Measurements from ENCODE around the gene LRBA.

The LRBA gene

DNA sequence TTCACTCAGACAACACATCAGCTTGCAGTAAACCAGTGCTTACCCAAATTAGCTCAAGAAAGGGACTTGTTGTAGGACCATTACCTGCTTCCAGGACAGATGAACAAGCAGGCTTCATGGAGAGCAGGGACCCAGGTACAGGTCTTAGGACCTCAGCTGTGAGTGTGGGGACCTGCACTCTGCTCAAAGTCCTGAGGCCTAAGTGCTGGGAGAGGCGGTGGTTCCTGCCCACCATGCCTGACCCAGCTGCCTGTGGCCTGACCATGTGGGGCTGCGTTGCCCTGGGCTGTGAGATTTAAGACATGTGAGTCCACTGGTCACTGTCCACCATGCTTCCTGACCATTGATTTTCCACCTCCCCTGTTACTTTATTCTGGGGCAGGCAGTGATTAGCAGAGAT is 796.6 kb downstream of the LRBA start:
- no peak for DNase-seq

DNA sequence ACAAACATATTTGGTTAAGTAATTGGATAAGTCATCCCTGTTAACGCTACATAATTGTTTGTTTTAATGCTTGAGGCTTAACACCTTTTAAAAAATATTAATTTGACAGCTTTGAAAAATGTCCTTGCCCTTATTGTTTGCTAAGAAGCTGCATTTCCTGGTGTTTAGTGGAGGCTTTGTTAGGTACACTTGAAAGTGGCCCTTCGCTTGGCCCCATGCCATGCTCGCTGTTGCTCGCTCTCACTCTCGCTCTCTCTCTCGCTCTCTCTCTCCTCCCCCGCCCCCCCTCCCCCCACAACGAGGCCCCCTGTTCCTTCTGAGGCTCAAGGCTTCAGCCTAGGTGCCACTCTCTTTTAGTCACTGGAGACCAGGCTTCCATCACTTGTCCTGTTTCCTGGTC is 797.3 kb downstream of the LRBA start:
- DNase-seq: no peak

DNA sequence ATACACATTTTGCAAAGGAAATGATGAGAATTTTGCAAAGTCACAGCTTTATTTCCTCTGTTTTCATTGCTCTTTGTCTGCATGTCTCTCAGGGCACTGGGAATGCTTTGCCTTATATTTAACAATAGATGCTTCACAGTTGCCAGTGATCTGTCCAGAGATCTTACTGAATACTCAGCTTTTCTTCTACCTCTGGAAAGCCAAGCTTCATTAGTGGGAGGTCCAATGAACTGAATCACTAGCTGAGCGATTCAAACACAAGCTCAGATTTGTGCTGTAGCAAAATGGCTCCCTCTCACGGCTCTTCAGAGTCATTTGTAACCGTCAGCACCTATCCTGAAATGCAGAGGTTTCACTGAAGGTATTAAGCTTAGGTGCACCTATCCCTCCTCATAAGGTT is 797.9 kb downstream of the LRBA start:
- no peak for DNase-seq

DNA sequence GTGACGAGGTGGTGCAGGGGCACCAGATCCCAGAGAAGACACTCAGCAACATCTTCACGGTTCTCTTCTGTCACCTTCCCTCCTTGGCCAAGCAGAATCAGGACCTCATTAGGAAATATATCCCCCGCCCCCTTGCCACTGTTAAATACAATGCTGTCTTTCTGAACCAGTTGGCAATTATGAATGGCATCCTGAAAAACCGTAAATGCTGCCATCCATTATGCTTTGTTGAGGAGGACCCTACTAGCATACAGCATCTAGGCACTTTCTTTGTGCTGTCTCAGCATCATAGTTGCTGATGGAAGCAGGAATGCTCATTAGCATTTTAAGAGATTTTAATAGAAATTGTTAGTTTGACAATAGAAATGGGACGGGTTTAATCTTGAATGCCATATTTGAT is 798.4 kb downstream of the LRBA start:
- no peak for DNase-seq

DNA sequence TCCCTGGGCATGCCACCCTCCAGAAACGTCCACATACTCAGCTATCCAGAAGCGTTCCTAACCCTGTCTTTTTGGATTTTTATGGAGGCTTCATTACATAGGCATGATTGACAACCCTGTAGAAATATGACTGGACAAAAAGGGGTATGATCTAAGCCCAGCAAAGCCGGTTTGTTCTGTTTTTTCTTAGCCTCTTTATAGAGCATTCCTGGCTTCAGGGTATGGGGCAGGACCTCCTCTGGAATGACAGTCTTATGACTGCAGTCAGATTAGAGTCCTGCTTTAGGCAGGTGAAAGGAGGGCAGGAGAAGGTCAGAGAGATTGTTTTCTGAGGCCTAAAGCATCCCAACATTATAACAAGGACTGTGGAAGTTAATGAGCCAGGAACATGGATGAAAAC is 799.5 kb downstream of the LRBA start:
- DNase-seq: no peak

All from cerebellar nuclear complex (tissue), 1 donor.